Liver (tissue), 9 donors: Measurements from ENCODE around the gene NAIF1. TPM values are rescaled to one million over a fixed set of nuclear protein-coding genes. Genes with fewer than 3 reads are reported as not detected.
"Not testable (repeated sequence)": the region's sequence is repeated elsewhere in the genome, so short reads cannot be mapped to it uniquely, and the experiment has no call there.

Source experiments
- DNase-seq: peaks from one replicate; pipeline ENCODE4 v3.0.0-alpha.2; 2017; ENCODE audit warnings: low spot score
- H3K27ac ChIP-seq, 2 donors: one replicate each; pipeline ENCODE4 v1.7.0; 2013; ENCODE audit warnings: inconsistent platforms in 2 of 2, low read length in 2 of 2, control low read depth in 1 of 2, low read depth in 1 of 2, mild to moderate bottlenecking in 1 of 2
- H3K27me3 ChIP-seq, 4 donors: one replicate each; pipeline versions ENCODE4 v1.6.1 to v1.7.0; 2013; ENCODE audit warnings: low read length in 3 of 4, inconsistent platforms in 1 of 4, mild to moderate bottlenecking in 1 of 4, moderate library complexity in 1 of 4; ENCODE audit not compliant: control insufficient read depth in 4 of 4, insufficient read depth in 4 of 4
- H3K36me3 ChIP-seq, 4 donors: one replicate each; pipeline versions ENCODE4 v1.6.1 to v1.7.0; 2013; ENCODE audit warnings: low read length in 3 of 4, mild to moderate bottlenecking in 3 of 4, low read depth in 1 of 4, moderate library complexity in 1 of 4; ENCODE audit not compliant: control insufficient read depth in 4 of 4, insufficient read depth in 3 of 4
- H3K4me1 ChIP-seq, 4 donors: one replicate each; pipeline versions ENCODE4 v1.6.1 to v1.7.0; 2013; ENCODE audit warnings: low read length in 3 of 4, mild to moderate bottlenecking in 3 of 4, moderate library complexity in 1 of 4; ENCODE audit not compliant: control insufficient read depth in 4 of 4, insufficient read depth in 4 of 4
- H3K4me3 ChIP-seq, 3 donors: one replicate each; pipeline versions ENCODE4 v1.6.1 to v1.7.0; 2013; ENCODE audit warnings: low read length in 3 of 3, control low read depth in 1 of 3, low read depth in 1 of 3, mild to moderate bottlenecking in 1 of 3
- H3K9ac ChIP-seq, 2 donors: one replicate each; pipeline ENCODE4 v1.7.0; 2013; ENCODE audit warnings: low read length in 2 of 2, mild to moderate bottlenecking in 2 of 2, moderate library complexity in 2 of 2, control low read depth in 1 of 2, low read depth in 1 of 2
- H3K9me3 ChIP-seq, 4 donors: one replicate each; pipeline versions ENCODE4 v1.6.1 to v1.7.0; 2013; ENCODE audit warnings: low read length in 3 of 4; ENCODE audit not compliant: control insufficient read depth in 4 of 4
- ATF3 ChIP-seq: IDR thresholded peaks from 2 replicates; pipeline ENCODE4 v1.6.1; 2016; ENCODE audit warnings: antibody characterized with exemption
- EGR1 ChIP-seq, 2 donors: IDR thresholded peaks; 2 replicates each; pipeline ENCODE4 v1.6.1; 2016 to 2018; ENCODE audit warnings: antibody characterized with exemption in 2 of 2, low read depth in 2 of 2
- GABPA ChIP-seq, 2 donors: IDR thresholded peaks in 1 of 2; conservative IDR thresholded peaks in 1 of 2; 2 replicates each; pipeline ENCODE4 v1.6.1; 2016; ENCODE audit warnings: antibody characterized with exemption in 2 of 2, mild to moderate bottlenecking in 1 of 2, moderate library complexity in 1 of 2
- HNF4A ChIP-seq, 2 donors: conservative IDR thresholded peaks; 2 replicates each; pipeline ENCODE4 v1.6.1; 2016; ENCODE audit warnings: antibody characterized with exemption in 2 of 2, mild to moderate bottlenecking in 2 of 2
- HNF4G ChIP-seq: IDR thresholded peaks from 2 replicates; pipeline ENCODE4 v1.6.1; 2016; ENCODE audit warnings: antibody characterized with exemption
- JUND ChIP-seq, 2 donors: IDR thresholded peaks; 2 replicates each; pipeline ENCODE4 v1.6.1; 2016; ENCODE audit warnings: antibody characterized with exemption in 2 of 2
- MAX ChIP-seq: IDR thresholded peaks from 2 replicates; pipeline ENCODE4 v1.6.1; 2016; ENCODE audit warnings: antibody characterized with exemption
- NR2F2 ChIP-seq: IDR thresholded peaks from 2 replicates; pipeline ENCODE4 v1.6.1; 2016; ENCODE audit warnings: antibody characterized with exemption
- REST ChIP-seq: IDR thresholded peaks from 2 replicates; pipeline ENCODE4 v1.6.1; 2016; ENCODE audit warnings: antibody characterized with exemption, mild to moderate bottlenecking
- RXRA ChIP-seq, 2 donors: IDR thresholded peaks; 2 replicates each; pipeline ENCODE4 v1.6.1; 2017 to 2018; ENCODE audit warnings: antibody characterized with exemption in 2 of 2, mild to moderate bottlenecking in 1 of 2
- SP1 ChIP-seq: IDR thresholded peaks from 2 replicates; pipeline ENCODE4 v1.6.1; 2018; ENCODE audit warnings: antibody characterized with exemption, mild to moderate bottlenecking
- TAF1 ChIP-seq: conservative IDR thresholded peaks from 2 replicates; pipeline ENCODE4 v1.6.1; 2016; ENCODE audit warnings: antibody characterized with exemption, mild to moderate bottlenecking
- YY1 ChIP-seq: IDR thresholded peaks from 2 replicates; pipeline ENCODE4 v1.6.1; 2016; ENCODE audit warnings: antibody characterized with exemption, mild to moderate bottlenecking
- ZBTB33 ChIP-seq: IDR thresholded peaks from 2 replicates; pipeline ENCODE4 v1.6.1; 2016; ENCODE audit warnings: antibody characterized with exemption
- WGBS: extraction: QIAGEN DNeasy Blood & Tissue Kit; methylation state at CpG from one replicate; pipeline ENCODE4 v1.1.7; 2013; 5-methylcytosine and 5-hydroxymethylcytosine counted together
- polyA plus RNA-seq, 2 donors: library from polyadenylated mRNA; stranded (reverse) in 1 of 2; unstranded in 1 of 2; fragments of 200-250 nt in 1 of 2; fragments of >200 nt in 1 of 2; fragmentation: Nextera tagmentation in 1 of 2; extraction: Ambion mirVana in 1 of 2; gene quantifications; one replicate each; pipeline versions ENCODE4 v1.2.1 to v1.2.3, GENCODE V29; 2013 to 2015
- total RNA-seq, 2 donors: library from RNA; depleted of rRNA; stranded (reverse); fragments of >200 nt; gene quantifications; one replicate each; pipeline ENCODE4 v1.2.3, GENCODE V29; 2014
- donor health status: healthy.
- donor health status: healthy.
- donor health status: healthy.
- donor health status: healthy.
- donor health status: healthy.

NAIF1 gene
- total and polyA plus RNA-seq, 4 donors: 2.5 to 6.5 (median 4.7) TPM

GRCh38 chr9:128114326-128115186, 47.4 kb upstream of the NAIF1 start:
- no peaks in the 10 kb centered on the region for H3K9me3 ChIP-seq
- no peaks in the 10 kb centered on the region for H3K27me3 ChIP-seq
- H3K9ac ChIP-seq: peak overlapping the region; percentile 75 to 93
- peak overlapping the region; percentile 89 to 93 for H3K27ac ChIP-seq
- TF ChIP-seq NR2F2: no peak
- TF ChIP-seq SP1: no peak
- TF ChIP-seq GABPA (IDR thresholded peaks at IDR 0.05 in 1 of 2, conservative IDR thresholded peaks at IDR 0.05 in 1 of 2): no peak
- no peak for TF ChIP-seq REST
- no peak for TF ChIP-seq JUND (IDR thresholded peaks at IDR 0.05)
- TF ChIP-seq MAX: no peak
- TF ChIP-seq TAF1: no peak
- TF ChIP-seq ZBTB33: no peak
- no peak for TF ChIP-seq RXRA (IDR thresholded peaks at IDR 0.05)
- no peak for TF ChIP-seq ATF3
- TF ChIP-seq HNF4G: no peak
- TF ChIP-seq HNF4A (conservative IDR thresholded peaks at IDR 0.05): no peak
- no peak for TF ChIP-seq YY1
- WGBS: 70% methylated on average over 29 of the region's 29 CpGs
- no peak for DNase-seq
- H3K36me3 ChIP-seq: peaks cover 0 to 4% (median 0%) of the 10 kb centered on the region in 4 donors
- peak overlapping the region in 1 of 3 donors; percentile 5 for H3K4me3 ChIP-seq
- peaks cover 11 to 35% (median 24%) of the 10 kb centered on the region in 4 donors for H3K4me1 ChIP-seq

GRCh38 chr9:128113526-128114325, 46.6 kb upstream of the NAIF1 start:
- DNase-seq: no peak
- TF ChIP-seq HNF4A (conservative IDR thresholded peaks at IDR 0.05) (no peak), JUND (IDR thresholded peaks at IDR 0.05) (no peak), EGR1 (IDR thresholded peaks at IDR 0.05; ENCODE audit: low read depth in 2 of 2) (no peak)
- Histone ChIP-seq H3K27me3 (no peaks in the 10 kb centered on the region), H3K9ac (no peak overlapping the region), H3K9me3 (no peaks in the 10 kb centered on the region), H3K27ac (no peak overlapping the region), H3K4me1 (peaks cover 11 to 39% (median 24%) of the 10 kb centered on the region in 4 donors), H3K36me3 (peaks cover 0 to 4% (median 0%) of the 10 kb centered on the region in 4 donors), H3K4me3 (no peak overlapping the region)
- 87% methylated on average over 12 of the region's 12 CpGs for WGBS

GRCh38 chr9:128111726-128112125, 44.6 kb upstream of the NAIF1 start:
- not testable (repeated sequence) for H3K9me3 ChIP-seq, H3K4me3 ChIP-seq, H3K27ac ChIP-seq, H3K9ac ChIP-seq, H3K27me3 ChIP-seq, DNase-seq
- Histone ChIP-seq H3K36me3 (peaks cover 6 to 18% (median 17%) of the 10 kb centered on the region in 4 donors), H3K4me1 (peaks cover 11 to 46% (median 28%) of the 10 kb centered on the region in 4 donors)
- 81% methylated on average over 12 of the region's 12 CpGs for WGBS
